HL-60 (cell line): ENCODE results near the gene LAX1.

Experiments used
- DNase-seq, 2 experiments: peaks; one replicate each; pipeline ENCODE4 v3.0.0-alpha.2; 2010 to 2020; ENCODE audit warnings: low read depth in 1 of 2, low spot score in 1 of 2
- H3K27ac ChIP-seq: fragments of 250-450 bp; sonication (Bioruptor Pico); replicated peaks from 2 replicates; pipeline ENCODE4 v1.5.1; 2020; ENCODE audit warnings: mild to moderate bottlenecking, moderate library complexity
- H3K27me3 ChIP-seq: fragments of 250-450 bp; sonication (Bioruptor Pico); 2 replicates; pipeline ENCODE4 v1.5.1; 2021; ENCODE audit warnings: mild to moderate bottlenecking, moderate library complexity; ENCODE audit not compliant: insufficient read depth, poor library complexity, severe bottlenecking
- H3K4me3 ChIP-seq: replicated peaks from 2 replicates; pipeline ENCODE4 v1.5.1; 2011; ENCODE audit warnings: mild to moderate bottlenecking, control low read depth, low read length; ENCODE audit not compliant: insufficient read depth
- CTCF ChIP-seq: IDR thresholded peaks from one replicate; pipeline ENCODE4 v1.5.1; 2011; ENCODE audit warnings: low read length, control low read depth, inconsistent platforms; ENCODE audit not compliant: insufficient read depth
- GABPA ChIP-seq: IDR thresholded peaks from 2 replicates; pipeline ENCODE4 v1.6.1; 2012; ENCODE audit warnings: low read depth
- POLR2AphosphoS5 ChIP-seq: IDR thresholded peaks from 2 replicates; pipeline ENCODE4 v1.6.1; 2012; ENCODE audit warnings: low read depth
- SPI1 ChIP-seq: IDR thresholded peaks from 2 replicates; pipeline ENCODE4 v1.6.1; 2012; ENCODE audit warnings: low read depth, mild to moderate bottlenecking, borderline replicate concordance
- TF ChIP-seq, protein P1 (sequence below): IDR thresholded peaks from 2 replicates; pipeline ENCODE4 v1.6.1; 2012; ENCODE audit warnings: low read depth; ENCODE audit not compliant: insufficient replicate concordance

Gene LAX1

DNA sequence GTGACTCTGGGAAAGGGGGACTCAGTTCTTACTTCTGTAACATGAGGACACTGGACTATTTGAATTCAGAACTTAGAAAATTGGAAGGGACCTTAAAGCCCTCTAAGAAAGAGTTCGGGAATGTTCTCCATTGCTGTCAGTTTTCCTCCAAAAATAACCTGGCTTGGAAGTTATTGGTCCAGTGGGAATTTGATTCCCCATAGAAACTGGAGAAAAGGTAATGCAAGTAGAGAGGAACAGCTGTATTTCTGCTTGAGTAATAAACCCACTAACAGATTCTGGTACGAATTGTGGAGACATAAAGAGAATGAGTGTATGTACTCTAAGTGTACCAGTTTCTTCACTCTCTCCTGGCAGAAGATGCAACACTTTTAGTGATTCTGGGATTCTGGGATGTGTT, 32.2 kb downstream of the LAX1 start:
- no peak overlapping the region; the same call in 1 of the 2 replicates for H3K27ac ChIP-seq
- DNase-seq, result no peak
- TF ChIP-seq SPI1 (no peak), CTCF (no peak), GABPA (no peak), POLR2AphosphoS5 (no peak)
- TF ChIP-seq, protein P1, sequence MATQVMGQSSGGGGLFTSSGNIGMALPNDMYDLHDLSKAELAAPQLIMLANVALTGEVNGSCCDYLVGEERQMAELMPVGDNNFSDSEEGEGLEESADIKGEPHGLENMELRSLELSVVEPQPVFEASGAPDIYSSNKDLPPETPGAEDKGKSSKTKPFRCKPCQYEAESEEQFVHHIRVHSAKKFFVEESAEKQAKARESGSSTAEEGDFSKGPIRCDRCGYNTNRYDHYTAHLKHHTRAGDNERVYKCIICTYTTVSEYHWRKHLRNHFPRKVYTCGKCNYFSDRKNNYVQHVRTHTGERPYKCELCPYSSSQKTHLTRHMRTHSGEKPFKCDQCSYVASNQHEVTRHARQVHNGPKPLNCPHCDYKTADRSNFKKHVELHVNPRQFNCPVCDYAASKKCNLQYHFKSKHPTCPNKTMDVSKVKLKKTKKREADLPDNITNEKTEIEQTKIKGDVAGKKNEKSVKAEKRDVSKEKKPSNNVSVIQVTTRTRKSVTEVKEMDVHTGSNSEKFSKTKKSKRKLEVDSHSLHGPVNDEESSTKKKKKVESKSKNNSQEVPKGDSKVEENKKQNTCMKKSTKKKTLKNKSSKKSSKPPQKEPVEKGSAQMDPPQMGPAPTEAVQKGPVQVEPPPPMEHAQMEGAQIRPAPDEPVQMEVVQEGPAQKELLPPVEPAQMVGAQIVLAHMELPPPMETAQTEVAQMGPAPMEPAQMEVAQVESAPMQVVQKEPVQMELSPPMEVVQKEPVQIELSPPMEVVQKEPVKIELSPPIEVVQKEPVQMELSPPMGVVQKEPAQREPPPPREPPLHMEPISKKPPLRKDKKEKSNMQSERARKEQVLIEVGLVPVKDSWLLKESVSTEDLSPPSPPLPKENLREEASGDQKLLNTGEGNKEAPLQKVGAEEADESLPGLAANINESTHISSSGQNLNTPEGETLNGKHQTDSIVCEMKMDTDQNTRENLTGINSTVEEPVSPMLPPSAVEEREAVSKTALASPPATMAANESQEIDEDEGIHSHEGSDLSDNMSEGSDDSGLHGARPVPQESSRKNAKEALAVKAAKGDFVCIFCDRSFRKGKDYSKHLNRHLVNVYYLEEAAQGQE, result no peak
- H3K4me3 ChIP-seq, result peak overlapping the region; percentile 72; the same call in 1 of the 2 replicates
- H3K27me3 ChIP-seq, result no peaks in the 10 kb centered on the region

GRCh38 chr1:203797948-203798655, 33.1 kb downstream of the LAX1 start:
- Histone ChIP-seq H3K27ac (no peak overlapping the region), H3K4me3 (no peak overlapping the region), H3K27me3 (no peaks in the 10 kb centered on the region)
- DNase-seq, result no peak
- TF ChIP-seq CTCF (no peak), GABPA (no peak), POLR2AphosphoS5 (no peak), SPI1 (no peak)
- TF ChIP-seq, protein P1, result no peak

DNA sequence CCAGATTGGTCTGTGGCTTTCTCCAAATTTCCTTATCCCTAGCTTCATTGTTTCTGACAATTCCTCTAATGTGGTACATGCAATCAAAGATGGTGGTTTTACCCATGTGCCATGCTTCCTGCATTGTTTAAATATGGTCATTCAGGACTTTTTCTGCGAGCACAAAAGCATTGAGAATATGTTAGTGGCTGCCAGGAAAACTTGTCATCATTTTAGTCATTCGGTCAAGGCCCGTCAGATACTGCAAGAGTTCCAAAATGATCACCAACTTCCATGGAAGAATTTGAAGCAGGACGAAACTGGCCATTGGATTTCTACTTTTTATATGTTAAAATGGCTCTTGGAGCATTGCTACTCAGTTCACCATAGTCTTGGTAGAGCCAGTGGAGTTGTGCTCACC, 34.2 kb downstream of the LAX1 start:
- H3K4me3 ChIP-seq, result no peak overlapping the region
- no peak for DNase-seq
- TF ChIP-seq CTCF (no peak), GABPA (no peak), POLR2AphosphoS5 (no peak), SPI1 (no peak)
- TF ChIP-seq, protein P1, result no peak
- no peaks in the 10 kb centered on the region for H3K27me3 ChIP-seq
- no peak overlapping the region for H3K27ac ChIP-seq
